CD4-positive, CD25-positive, alpha-beta regulatory T cell (primary cell): ENCODE measurements around the gene FNIP2. TPM values are rescaled to one million over a fixed set of nuclear protein-coding genes. Genes with fewer than 3 reads are reported as not detected.
"Not testable (repeated sequence)": the region's sequence is repeated elsewhere in the genome, so short reads cannot be mapped to it uniquely, and the experiment has no call there.

Source experiments
- ATAC-seq, 2 donors: fragments of 150-1000 bp; cut with Tn5 transposase; one replicate each; pipeline ENCODE4 v1.10.0; 2021; ENCODE audit warnings: low read depth in 2 of 2, moderate number of reproducible peaks in 2 of 2, moderate library complexity in 1 of 2
- DNase-seq, 3 donors: peaks; one replicate each; pipeline versions ENCODE4 v3.0.0 to v3.0.0-alpha.2; 2012 to 2022; ENCODE audit warnings: mixed read lengths in 1 of 3
- H3K27ac ChIP-seq: one replicate; pipeline ENCODE4 v1.7.0; 2013; ENCODE audit warnings: mild to moderate bottlenecking, low read length; ENCODE audit not compliant: insufficient read depth, poor library complexity, severe bottlenecking
- H3K27me3 ChIP-seq: one replicate; pipeline ENCODE4 v1.7.0; 2013; ENCODE audit warnings: low read length; ENCODE audit not compliant: control insufficient read depth, insufficient read depth
- H3K36me3 ChIP-seq: one replicate; pipeline ENCODE4 v1.7.0; 2013; ENCODE audit warnings: mild to moderate bottlenecking, low read length, moderate library complexity; ENCODE audit not compliant: control insufficient read depth, insufficient read depth
- H3K4me1 ChIP-seq: 2 replicates; pipeline ENCODE4 v1.7.0; 2013; ENCODE audit warnings: mild to moderate bottlenecking, low read length; ENCODE audit not compliant: insufficient read depth, control insufficient read depth, poor library complexity, severe bottlenecking
- H3K4me3 ChIP-seq: one replicate; pipeline ENCODE4 v1.7.0; 2013; ENCODE audit warnings: low read depth, mild to moderate bottlenecking, low read length, moderate library complexity
- H3K9me3 ChIP-seq, 2 experiments: 1 replicate in 1 of 2; 2 replicates in 1 of 2; pipeline ENCODE4 v1.7.0; 2013; ENCODE audit warnings: low read length in 2 of 2, mild to moderate bottlenecking in 1 of 2, moderate library complexity in 1 of 2; ENCODE audit not compliant: control insufficient read depth in 2 of 2
- H3K27ac Mint-ChIP-seq, 3 donors: one replicate each; pipeline ENCODE4 v1.8.0; 2020 to 2022; ENCODE audit warnings: mild to moderate bottlenecking in 3 of 3, mixed read lengths in 3 of 3, moderate library complexity in 2 of 3
- H3K27me3 Mint-ChIP-seq: one replicate; pipeline ENCODE4 v1.8.0; 2022; ENCODE audit warnings: mild to moderate bottlenecking, mixed read lengths
- H3K36me3 Mint-ChIP-seq: one replicate; pipeline ENCODE4 v1.8.0; 2020; ENCODE audit warnings: mixed read lengths
- H3K4me1 Mint-ChIP-seq, 4 donors: one replicate each; pipeline ENCODE4 v1.8.0; 2020 to 2022; ENCODE audit warnings: mixed read lengths in 4 of 4, mild to moderate bottlenecking in 1 of 4
- H3K4me3 Mint-ChIP-seq, 4 donors: one replicate each; pipeline ENCODE4 v1.8.0; 2020 to 2022; ENCODE audit warnings: mild to moderate bottlenecking in 4 of 4, mixed read lengths in 4 of 4, moderate library complexity in 3 of 4
- H3K9me3 Mint-ChIP-seq, 7 donors: one replicate each; pipeline ENCODE4 v1.8.0; 2020 to 2022; ENCODE audit warnings: mixed read lengths in 7 of 7, mild to moderate bottlenecking in 3 of 7, moderate library complexity in 2 of 7
- polyA plus RNA-seq, 4 donors: library from polyadenylated mRNA; unstranded; fragments of 300-500 nt; fragmentation: Illumina TruSeq; gene quantifications; one replicate each; pipeline ENCODE4 v1.2.3, GENCODE V29; 2021
- total RNA-seq: library from RNA; stranded (reverse); gene quantifications from one replicate; pipeline ENCODE4 v1.2.3, GENCODE V29; 2022

Gene FNIP2
- total and polyA plus RNA-seq, 5 donors from 2014 or later, result 1.5 to 8.9 (median 2.3) TPM

DNA sequence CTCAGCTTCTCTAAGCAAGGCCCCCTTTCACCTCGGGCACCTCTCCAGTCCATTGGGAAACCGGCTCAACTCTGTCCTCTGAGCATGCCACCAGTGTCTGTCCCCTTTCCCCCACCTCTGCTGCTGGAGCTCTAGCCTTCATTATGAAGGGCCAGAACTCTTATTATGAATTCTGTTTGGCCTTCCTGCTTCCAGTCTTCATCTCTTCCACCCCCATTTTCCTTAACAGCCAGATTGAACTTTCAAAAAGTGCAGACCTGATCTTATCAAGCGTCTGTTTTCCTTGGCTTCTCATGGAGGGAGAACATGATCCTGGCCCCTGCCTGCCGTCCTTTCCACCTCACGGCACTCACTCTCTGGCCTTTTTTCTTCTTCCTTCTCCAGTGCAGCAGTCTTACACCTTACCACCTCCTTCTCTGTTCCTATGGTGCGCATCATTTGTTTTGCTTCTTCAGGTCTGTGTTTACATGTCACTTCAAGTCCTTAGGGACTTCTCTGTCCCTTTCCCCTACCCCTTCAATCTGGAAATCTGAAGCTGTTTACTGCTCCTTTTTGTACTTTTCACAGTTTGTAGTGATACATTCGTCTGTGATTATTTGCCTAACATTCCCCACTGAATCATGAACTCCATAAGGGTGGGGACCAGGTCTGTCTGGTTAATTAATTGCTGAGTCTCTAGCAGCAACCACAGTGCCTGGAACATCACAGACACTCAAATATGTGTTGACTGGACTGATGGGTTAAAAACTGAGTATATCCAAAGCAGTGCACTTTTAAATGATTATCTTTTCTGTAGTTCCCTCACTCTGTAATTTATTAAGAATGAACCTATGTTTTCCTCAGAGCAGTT lies 55.8 kb downstream of the FNIP2 start:
- Histone ChIP-seq H3K9me3 (no peaks in the 10 kb centered on the region), H3K27me3 (no peaks in the 10 kb centered on the region), H3K27ac (no peak overlapping the region), H3K36me3 (no peaks in the 10 kb centered on the region), H3K4me3 (no peak overlapping the region), H3K4me1 (peaks cover 20% of the 10 kb centered on the region)
- Mint-ChIP-seq H3K27ac (peak overlapping the region in 2 of 3 donors; percentile 11 to 79), H3K9me3 (no peaks in the 10 kb centered on the region), H3K4me3 (no peak overlapping the region), H3K27me3 (no peaks in the 10 kb centered on the region), H3K4me1 (peaks cover 12 to 38% (median 30%) of the 10 kb centered on the region in 4 donors), H3K36me3 (peaks cover 12% of the 10 kb centered on the region)
- DNase-seq (no peak), ATAC-seq (no peak)

DNA sequence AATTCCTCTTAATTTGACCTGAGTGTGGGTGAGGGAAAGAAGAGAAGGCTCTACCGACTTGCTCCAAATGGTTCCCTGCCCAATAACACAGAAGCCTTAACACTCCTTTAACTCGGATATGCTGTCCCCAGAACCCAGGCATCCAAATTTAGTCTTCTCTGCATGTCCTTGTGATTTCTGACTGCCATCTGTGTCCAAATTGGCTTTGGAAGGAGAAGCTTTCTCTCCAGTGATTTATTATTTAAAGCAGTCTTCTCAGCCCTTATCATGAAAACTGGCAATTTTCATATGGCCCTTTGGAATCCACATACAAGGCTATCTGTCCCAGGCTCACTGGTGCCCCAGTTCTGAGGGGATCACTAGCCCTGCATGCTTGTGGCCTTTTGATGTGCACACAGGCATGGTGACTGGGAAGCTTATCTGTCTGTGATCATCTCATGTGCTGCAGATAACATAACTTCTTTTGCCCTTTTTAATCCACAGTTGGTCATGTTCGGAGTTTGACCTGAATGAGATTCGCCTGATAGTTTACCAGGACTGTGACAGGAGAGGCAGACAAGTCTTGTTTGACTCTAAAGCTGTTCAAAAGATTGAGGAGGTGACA lies 56.7 kb downstream of the FNIP2 start:
- ATAC-seq (no peak), DNase-seq (no peak)
- Histone ChIP-seq H3K4me3 (no peak overlapping the region), H3K27me3 (no peaks in the 10 kb centered on the region), H3K9me3 (no peaks in the 10 kb centered on the region), H3K4me1 (peaks cover 20% of the 10 kb centered on the region), H3K27ac (no peak overlapping the region), H3K36me3 (no peaks in the 10 kb centered on the region)
- Mint-ChIP-seq H3K9me3 (no peaks in the 10 kb centered on the region), H3K4me3 (peak overlapping the region in 1 of 4 donors; percentile 7), H3K4me1 (peaks cover 12 to 34% (median 30%) of the 10 kb centered on the region in 4 donors), H3K36me3 (peaks cover 20% of the 10 kb centered on the region), H3K27ac (peak overlapping the region in 2 of 3 donors; percentile 11 to 79), H3K27me3 (no peaks in the 10 kb centered on the region)

GRCh38 chr4:158826057-158826456 lies 57.2 kb downstream of the FNIP2 start:
- Histone ChIP-seq H3K4me3 (no peak overlapping the region), H3K27me3 (no peaks in the 10 kb centered on the region), H3K27ac (no peak overlapping the region), H3K36me3 (no peaks in the 10 kb centered on the region), H3K4me1 (peaks cover 20% of the 10 kb centered on the region), H3K9me3 (no peaks in the 10 kb centered on the region)
- H3K4me3 Mint-ChIP-seq, result peak overlapping the region in 1 of 4 donors; percentile 7
- H3K27me3 Mint-ChIP-seq, result no peaks in the 10 kb centered on the region
- peaks cover 12 to 34% (median 29%) of the 10 kb centered on the region in 4 donors for H3K4me1 Mint-ChIP-seq
- DNase-seq, result peak in 1 of 3 donors; percentile 36
- no peaks in the 10 kb centered on the region for H3K9me3 Mint-ChIP-seq
- H3K27ac Mint-ChIP-seq, result peak overlapping the region in 2 of 3 donors; percentile 79 to 87
- peaks cover 25% of the 10 kb centered on the region for H3K36me3 Mint-ChIP-seq
- ATAC-seq, result no peak

DNA sequence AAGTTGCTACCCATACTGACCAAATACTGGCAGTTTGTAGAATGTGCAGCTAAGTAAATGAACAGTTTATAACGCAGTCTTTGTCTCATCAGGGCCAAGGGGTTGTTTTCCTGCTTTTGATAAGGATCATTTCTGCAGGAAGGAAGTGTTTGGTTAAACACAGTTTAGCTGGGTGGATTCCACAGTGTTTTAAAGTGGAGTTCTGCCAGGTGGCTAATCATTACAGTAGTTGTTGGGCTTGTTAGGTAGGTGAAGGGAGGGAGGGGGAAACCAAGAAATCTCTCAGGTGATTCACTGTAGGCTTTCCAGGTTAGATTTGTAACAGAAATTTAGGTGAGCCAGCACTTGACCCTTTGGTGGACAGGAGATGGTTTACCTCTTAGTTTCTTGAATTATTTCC lies 58.1 kb downstream of the FNIP2 start:
- DNase-seq (peak in 1 of 3 donors; percentile 25), ATAC-seq (no peak)
- Histone ChIP-seq H3K9me3 (no peaks in the 10 kb centered on the region), H3K27ac (no peak overlapping the region), H3K4me1 (peaks cover 20% of the 10 kb centered on the region), H3K36me3 (no peaks in the 10 kb centered on the region), H3K4me3 (peak overlapping the region; percentile 22), H3K27me3 (no peaks in the 10 kb centered on the region)
- H3K36me3 Mint-ChIP-seq, result peaks cover 28% of the 10 kb centered on the region
- no peaks in the 10 kb centered on the region for H3K9me3 Mint-ChIP-seq
- no peaks in the 10 kb centered on the region for H3K27me3 Mint-ChIP-seq
- peak overlapping the region in 2 of 4 donors; percentile 6 to 63 for H3K4me3 Mint-ChIP-seq
- H3K4me1 Mint-ChIP-seq, result peaks cover 12 to 34% (median 29%) of the 10 kb centered on the region in 4 donors
- peak overlapping the region; percentile 10 to 87 (median 79) for H3K27ac Mint-ChIP-seq

DNA sequence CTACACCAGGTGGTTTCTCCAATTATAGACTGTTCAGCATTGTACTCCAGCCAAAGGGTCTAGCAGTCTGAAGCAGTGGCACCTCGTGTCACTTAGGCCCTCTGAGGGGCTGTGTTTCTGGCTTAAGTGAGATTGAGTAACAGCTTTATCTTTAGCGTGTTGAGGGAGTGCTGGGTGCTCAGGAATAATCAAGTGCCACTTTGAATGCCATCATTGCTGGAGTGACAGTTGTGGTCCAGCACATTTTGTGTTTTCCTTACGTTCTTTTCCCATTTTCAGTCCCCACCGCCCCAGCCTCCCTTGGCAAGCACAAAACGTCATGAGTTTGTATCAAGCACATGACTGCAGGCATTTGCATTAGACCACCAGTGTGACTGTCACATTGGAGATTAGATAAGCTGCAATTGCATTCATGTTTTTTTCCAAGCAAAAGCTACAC lies 58.7 kb downstream of the FNIP2 start:
- no peak for DNase-seq
- peaks cover 30% of the 10 kb centered on the region for H3K36me3 Mint-ChIP-seq
- no peaks in the 10 kb centered on the region for H3K36me3 ChIP-seq
- no peak overlapping the region for H3K4me3 Mint-ChIP-seq
- no peaks in the 10 kb centered on the region for H3K9me3 ChIP-seq
- H3K27ac Mint-ChIP-seq, result peak overlapping the region in 1 of 3 donors; percentile 23
- H3K4me3 ChIP-seq, result no peak overlapping the region
- peaks cover 20% of the 10 kb centered on the region for H3K4me1 ChIP-seq
- no peak for ATAC-seq
- no peaks in the 10 kb centered on the region for H3K27me3 ChIP-seq
- no peaks in the 10 kb centered on the region for H3K27me3 Mint-ChIP-seq
- no peaks in the 10 kb centered on the region for H3K9me3 Mint-ChIP-seq
- H3K27ac ChIP-seq, result no peak overlapping the region
- peaks cover 12 to 34% (median 29%) of the 10 kb centered on the region in 4 donors for H3K4me1 Mint-ChIP-seq

DNA sequence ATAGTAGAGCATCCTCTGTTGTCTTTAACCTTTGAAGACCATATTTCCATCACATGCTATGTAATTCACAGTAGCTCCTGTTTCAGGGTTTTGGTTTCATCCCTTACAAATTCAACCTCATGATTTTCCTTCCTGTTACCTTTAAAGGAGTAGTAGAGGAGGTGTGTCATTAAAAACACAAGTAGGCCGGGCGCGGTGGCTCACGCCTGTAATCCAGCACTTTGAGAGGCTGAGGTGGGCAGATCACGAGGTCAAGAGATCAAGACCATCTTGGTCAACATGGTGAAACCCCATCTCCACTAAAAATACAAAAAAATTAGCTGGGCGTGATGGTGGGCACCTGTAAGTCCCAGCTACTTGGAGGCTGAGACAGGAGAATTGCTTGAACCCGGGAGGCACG lies 59.3 kb downstream of the FNIP2 start:
- H3K4me3 ChIP-seq, H3K9me3 Mint-ChIP-seq, H3K36me3 ChIP-seq, H3K9me3 ChIP-seq, H3K4me3 Mint-ChIP-seq, H3K27me3 Mint-ChIP-seq, DNase-seq, H3K27ac ChIP-seq, H3K27ac Mint-ChIP-seq, H3K27me3 ChIP-seq, ATAC-seq: not testable (repeated sequence)
- peaks cover 20% of the 10 kb centered on the region for H3K4me1 ChIP-seq
- H3K36me3 Mint-ChIP-seq, result peaks cover 33% of the 10 kb centered on the region
- H3K4me1 Mint-ChIP-seq, result peaks cover 12 to 34% (median 29%) of the 10 kb centered on the region in 4 donors

DNA sequence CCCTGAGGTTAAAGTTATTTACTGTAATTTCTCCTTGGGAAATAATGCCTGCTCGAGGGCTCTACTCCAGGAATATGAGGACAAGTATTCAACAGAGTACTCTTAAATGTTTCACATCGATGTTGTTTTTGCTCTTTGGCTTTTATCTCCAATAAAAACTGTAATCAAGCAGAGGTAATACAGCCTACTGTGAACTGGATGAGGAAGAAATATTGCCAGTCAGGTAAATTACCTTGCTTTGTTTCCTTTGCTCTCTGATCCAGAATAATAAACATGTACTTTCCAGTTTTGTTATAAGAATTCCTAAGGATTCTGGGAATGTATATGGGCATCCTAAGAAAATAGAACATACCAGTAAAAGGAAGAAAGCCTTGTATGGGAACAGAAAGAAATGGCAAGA lies 60.4 kb downstream of the FNIP2 start:
- Histone ChIP-seq H3K4me1 (peaks cover 20% of the 10 kb centered on the region), H3K36me3 (peaks cover under 1% of the 10 kb centered on the region), H3K27ac (no peak overlapping the region), H3K4me3 (no peak overlapping the region), H3K9me3 (no peaks in the 10 kb centered on the region), H3K27me3 (no peaks in the 10 kb centered on the region)
- H3K4me3 Mint-ChIP-seq, result no peak overlapping the region
- H3K9me3 Mint-ChIP-seq, result peaks cover 0 to 1% (median 0%) of the 10 kb centered on the region in 7 donors
- DNase-seq (no peak), ATAC-seq (no peak)
- H3K36me3 Mint-ChIP-seq, result peaks cover 44% of the 10 kb centered on the region
- H3K4me1 Mint-ChIP-seq, result peaks cover 12 to 34% (median 29%) of the 10 kb centered on the region in 4 donors
- no peaks in the 10 kb centered on the region for H3K27me3 Mint-ChIP-seq
- no peak overlapping the region for H3K27ac Mint-ChIP-seq
